ENCODE data around the gene PPP1R13B. TPM values are rescaled to one million over a fixed set of nuclear protein-coding genes. Genes with fewer than 3 reads are reported as not detected.

The PPP1R13B gene
- total and polyA plus RNA-seq, 2 experiments from 2014 or later: 2.0 to 8.5 TPM

GRCh38 chr14:103868242-103868897, 21.0 kb upstream of the PPP1R13B start:
- Histone ChIP-seq H4K20me1 (replicated peaks; ENCODE audit: insufficient read depth) (no peaks in the 10 kb centered on the region), H3K4me2 (no peak overlapping the region), H2AFZ (no peak overlapping the region), H3K9me2 (ENCODE audit: insufficient read depth) (no peaks in the 10 kb centered on the region), H3K4me1 (ENCODE audit: insufficient read depth) (no peaks in the 10 kb centered on the region), H3F3A (replicated peaks; ENCODE audit: low read depth) (no peaks in the 10 kb centered on the region), H3K27ac (ENCODE audit: low read depth) (no peak overlapping the region), H3K4me3 (no peak overlapping the region), H3K79me2 (replicated peaks; ENCODE audit: insufficient read depth) (no peaks in the 10 kb centered on the region), H3K36me3 (ENCODE audit: insufficient read depth) (no peaks in the 10 kb centered on the region), H3K27me3 (ENCODE audit: insufficient read depth) (no peaks in the 10 kb centered on the region)
- no peak for DNase-seq (ENCODE audit: low spot score)
- no peaks in the 10 kb centered on the region for H3K36me3 Mint-ChIP-seq (ENCODE audit: low read depth)
- ATAC-seq: no peak
- TF ChIP-seq STAT1 (IDR thresholded peaks at IDR 0.05; ENCODE audit: unreplicated experiment) (no peak), EZH2 (IDR thresholded peaks at IDR 0.05; ENCODE audit: low read depth, unreplicated experiment) (no peak), ZNF331 (CRISPR knock-in tag; IDR thresholded peaks at IDR 0.05; ENCODE audit: low read depth) (no peak), POLR2AphosphoS5 (IDR thresholded peaks at IDR 0.05; ENCODE audit: low read depth) (no peak), JUNB (IDR thresholded peaks at IDR 0.05; ENCODE audit: unreplicated experiment) (no peak), EZH2phosphoT487 (IDR thresholded peaks at IDR 0.05; ENCODE audit: unreplicated experiment) (no peak), ZNF114 (CRISPR knock-in tag; IDR thresholded peaks at IDR 0.05) (no peak), ZNF462 (CRISPR knock-in tag; IDR thresholded peaks at IDR 0.05) (no peak), CREB1 (CRISPR knock-in tag; IDR thresholded peaks at IDR 0.05; ENCODE audit: low read depth) (no peak), NANOG (IDR thresholded peaks at IDR 0.05; ENCODE audit: borderline replicate concordance) (no peak)
- TF ChIP-seq, protein P1, sequence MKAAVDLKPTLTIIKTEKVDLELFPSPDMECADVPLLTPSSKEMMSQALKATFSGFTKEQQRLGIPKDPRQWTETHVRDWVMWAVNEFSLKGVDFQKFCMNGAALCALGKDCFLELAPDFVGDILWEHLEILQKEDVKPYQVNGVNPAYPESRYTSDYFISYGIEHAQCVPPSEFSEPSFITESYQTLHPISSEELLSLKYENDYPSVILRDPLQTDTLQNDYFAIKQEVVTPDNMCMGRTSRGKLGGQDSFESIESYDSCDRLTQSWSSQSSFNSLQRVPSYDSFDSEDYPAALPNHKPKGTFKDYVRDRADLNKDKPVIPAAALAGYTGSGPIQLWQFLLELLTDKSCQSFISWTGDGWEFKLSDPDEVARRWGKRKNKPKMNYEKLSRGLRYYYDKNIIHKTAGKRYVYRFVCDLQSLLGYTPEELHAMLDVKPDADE (IDR thresholded peaks at IDR 0.05): no peak
- TF ChIP-seq, protein P2, sequence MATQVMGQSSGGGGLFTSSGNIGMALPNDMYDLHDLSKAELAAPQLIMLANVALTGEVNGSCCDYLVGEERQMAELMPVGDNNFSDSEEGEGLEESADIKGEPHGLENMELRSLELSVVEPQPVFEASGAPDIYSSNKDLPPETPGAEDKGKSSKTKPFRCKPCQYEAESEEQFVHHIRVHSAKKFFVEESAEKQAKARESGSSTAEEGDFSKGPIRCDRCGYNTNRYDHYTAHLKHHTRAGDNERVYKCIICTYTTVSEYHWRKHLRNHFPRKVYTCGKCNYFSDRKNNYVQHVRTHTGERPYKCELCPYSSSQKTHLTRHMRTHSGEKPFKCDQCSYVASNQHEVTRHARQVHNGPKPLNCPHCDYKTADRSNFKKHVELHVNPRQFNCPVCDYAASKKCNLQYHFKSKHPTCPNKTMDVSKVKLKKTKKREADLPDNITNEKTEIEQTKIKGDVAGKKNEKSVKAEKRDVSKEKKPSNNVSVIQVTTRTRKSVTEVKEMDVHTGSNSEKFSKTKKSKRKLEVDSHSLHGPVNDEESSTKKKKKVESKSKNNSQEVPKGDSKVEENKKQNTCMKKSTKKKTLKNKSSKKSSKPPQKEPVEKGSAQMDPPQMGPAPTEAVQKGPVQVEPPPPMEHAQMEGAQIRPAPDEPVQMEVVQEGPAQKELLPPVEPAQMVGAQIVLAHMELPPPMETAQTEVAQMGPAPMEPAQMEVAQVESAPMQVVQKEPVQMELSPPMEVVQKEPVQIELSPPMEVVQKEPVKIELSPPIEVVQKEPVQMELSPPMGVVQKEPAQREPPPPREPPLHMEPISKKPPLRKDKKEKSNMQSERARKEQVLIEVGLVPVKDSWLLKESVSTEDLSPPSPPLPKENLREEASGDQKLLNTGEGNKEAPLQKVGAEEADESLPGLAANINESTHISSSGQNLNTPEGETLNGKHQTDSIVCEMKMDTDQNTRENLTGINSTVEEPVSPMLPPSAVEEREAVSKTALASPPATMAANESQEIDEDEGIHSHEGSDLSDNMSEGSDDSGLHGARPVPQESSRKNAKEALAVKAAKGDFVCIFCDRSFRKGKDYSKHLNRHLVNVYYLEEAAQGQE (IDR thresholded peaks at IDR 0.05; ENCODE audit: unreplicated experiment): no peak
- TF ChIP-seq, protein P3, sequence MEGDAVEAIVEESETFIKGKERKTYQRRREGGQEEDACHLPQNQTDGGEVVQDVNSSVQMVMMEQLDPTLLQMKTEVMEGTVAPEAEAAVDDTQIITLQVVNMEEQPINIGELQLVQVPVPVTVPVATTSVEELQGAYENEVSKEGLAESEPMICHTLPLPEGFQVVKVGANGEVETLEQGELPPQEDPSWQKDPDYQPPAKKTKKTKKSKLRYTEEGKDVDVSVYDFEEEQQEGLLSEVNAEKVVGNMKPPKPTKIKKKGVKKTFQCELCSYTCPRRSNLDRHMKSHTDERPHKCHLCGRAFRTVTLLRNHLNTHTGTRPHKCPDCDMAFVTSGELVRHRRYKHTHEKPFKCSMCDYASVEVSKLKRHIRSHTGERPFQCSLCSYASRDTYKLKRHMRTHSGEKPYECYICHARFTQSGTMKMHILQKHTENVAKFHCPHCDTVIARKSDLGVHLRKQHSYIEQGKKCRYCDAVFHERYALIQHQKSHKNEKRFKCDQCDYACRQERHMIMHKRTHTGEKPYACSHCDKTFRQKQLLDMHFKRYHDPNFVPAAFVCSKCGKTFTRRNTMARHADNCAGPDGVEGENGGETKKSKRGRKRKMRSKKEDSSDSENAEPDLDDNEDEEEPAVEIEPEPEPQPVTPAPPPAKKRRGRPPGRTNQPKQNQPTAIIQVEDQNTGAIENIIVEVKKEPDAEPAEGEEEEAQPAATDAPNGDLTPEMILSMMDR (conservative IDR thresholded peaks at IDR 0.05; ENCODE audit: low read depth in 2 of 2): no peak
- no peak overlapping the region for H3K27ac Mint-ChIP-seq
- no peaks in the 10 kb centered on the region for H3K9me3 Mint-ChIP-seq
- H3K27me3 Mint-ChIP-seq (ENCODE audit: insufficient read depth, low read depth, poor library complexity): peaks cover 7% of the 10 kb centered on the region
- no peak overlapping the region for H3K4me3 Mint-ChIP-seq
- peaks cover 14% of the 10 kb centered on the region for H3K4me1 Mint-ChIP-seq

Data from GM23338 (cell line).